Aorta (tissue), 5 donors: ENCODE results near the gene TICAM1. TPM values are rescaled to one million over a fixed set of nuclear protein-coding genes. Genes with fewer than 3 reads are reported as not detected.
"Not testable (repeated sequence)": the region's sequence is repeated elsewhere in the genome, so short reads cannot be mapped to it uniquely, and the experiment has no call there.

Experiments
- ATAC-seq: fragments of 200-7000 bp; cut with Tn5 transposase; one replicate; pipeline ENCODE4 v1.9.1; 2022; ENCODE audit warnings: moderate library complexity; ENCODE audit not compliant: low FRiP score
- DNase-seq, 2 donors: peaks; one replicate each; pipeline ENCODE4 v3.0.0-alpha.2; 2020
- H3K27ac ChIP-seq, 2 donors: one replicate each; pipeline ENCODE4 v1.5.1; 2013; ENCODE audit warnings: low read length in 2 of 2, mild to moderate bottlenecking in 2 of 2, moderate library complexity in 2 of 2, control low read depth in 1 of 2, inconsistent platforms in 1 of 2, low read depth in 1 of 2
- H3K27me3 ChIP-seq, 2 donors: one replicate each; pipeline ENCODE4 v1.6.1; 2013; ENCODE audit warnings: control low read depth in 1 of 2, low read length in 1 of 2, mild to moderate bottlenecking in 1 of 2, moderate library complexity in 1 of 2; ENCODE audit not compliant: insufficient read depth in 2 of 2, control insufficient read depth in 1 of 2
- H3K36me3 ChIP-seq, 2 donors: one replicate each; pipeline ENCODE4 v1.6.1; 2013; ENCODE audit warnings: control low read depth in 1 of 2, low read length in 1 of 2, mild to moderate bottlenecking in 1 of 2; ENCODE audit not compliant: insufficient read depth in 2 of 2, control insufficient read depth in 1 of 2
- H3K4me1 ChIP-seq, 2 donors: one replicate each; pipeline ENCODE4 v1.6.1; 2013; ENCODE audit warnings: low read length in 2 of 2, control low read depth in 1 of 2, mild to moderate bottlenecking in 1 of 2, moderate library complexity in 1 of 2; ENCODE audit not compliant: insufficient read depth in 2 of 2, control insufficient read depth in 1 of 2
- H3K4me3 ChIP-seq, 2 donors: one replicate each; pipeline ENCODE4 v1.5.1; 2013; ENCODE audit warnings: low read length in 2 of 2, control low read depth in 1 of 2, mild to moderate bottlenecking in 1 of 2
- H3K9me3 ChIP-seq: one replicate; pipeline ENCODE4 v1.6.1; 2013; ENCODE audit warnings: mild to moderate bottlenecking, low read length; ENCODE audit not compliant: control insufficient read depth
- WGBS, 2 donors: extraction: QIAGEN DNeasy Blood & Tissue Kit; methylation state at CpG; one replicate each; pipeline ENCODE4 v1.1.7; 2013; 5-methylcytosine and 5-hydroxymethylcytosine counted together
- intact Hi-C, 2 donors: fragments of 100-400 bp; cut with DNase I; formaldehyde crosslinking; loops; one replicate each; pipeline versions ENCODE4 v1.14.2 to v1.15.0; 2022
- polyA plus RNA-seq, 2 donors: library from polyadenylated mRNA; stranded (reverse); fragments of 200-250 nt; gene quantifications; one replicate each; pipeline ENCODE4 v1.2.3, GENCODE V29; 2013
- total RNA-seq, 2 donors: library from RNA; stranded (reverse); fragmentation: NEBNext Ultra II Directional; extraction: Animal tissue kit (Norgen Biotek cat#: 25700); gene quantifications; one replicate each; pipeline ENCODE4 v1.2.1, GENCODE V29; 2021
- donor health status: healthy with polysubstance abuse.
- donor health status: Bipolar disorder and iron deficiency.
- donor health status: DM: no; HTN: no; CAD: no.
- donor health status: DM: no; HTN: no; CAD: no.
- donor health status: DM: yes; HTN: yes; CAD: no.

Gene TICAM1
- total and polyA plus RNA-seq, 4 donors = 6.9 to 18.5 (median 10.9) TPM

- Histone ChIP-seq H3K4me3 (no peak overlapping the region), H3K27ac (no peak overlapping the region), H3K27me3 (no peaks in the 10 kb centered on the region), H3K9me3 (no peaks in the 10 kb centered on the region), H3K4me1 (no peaks in the 10 kb centered on the region), H3K36me3 (peaks cover 0 to 2% of the 10 kb centered on the region in 2 donors)
- ATAC-seq = no peak
- intact Hi-C loops = no loop called here
- 93 to 95% methylated on average over 7 of the region's 7 CpGs for WGBS, 2 donors
- no peak for DNase-seq
Observed at GRCh38 chr19:4849019-4849418, 17.5 kb upstream of the TICAM1 start.

- Histone ChIP-seq H3K27ac (no peak overlapping the region), H3K36me3 (peaks cover 0 to 5% of the 10 kb centered on the region in 2 donors), H3K4me3 (no peak overlapping the region), H3K27me3 (no peaks in the 10 kb centered on the region), H3K9me3 (no peaks in the 10 kb centered on the region), H3K4me1 (no peaks in the 10 kb centered on the region)
- WGBS, 2 donors = 95% methylated on average over 23 of the region's 23 CpGs
- intact Hi-C loops = no loop called here
- no peak for DNase-seq
- no peak for ATAC-seq
Observed at GRCh38 chr19:4847190-4847973, 15.9 kb upstream of the TICAM1 start.

- intact Hi-C loops, H3K36me3 ChIP-seq, ATAC-seq, H3K4me1 ChIP-seq, H3K27ac ChIP-seq, DNase-seq, H3K9me3 ChIP-seq, H3K27me3 ChIP-seq, H3K4me3 ChIP-seq: not testable (repeated sequence)
- 40 to 41% methylated on average over 9 of the region's 9 CpGs for WGBS, 2 donors
Observed at GRCh38 chr19:4845975-4846374, 14.5 kb upstream of the TICAM1 start.

- H3K27ac ChIP-seq = no peak overlapping the region
- H3K27me3 ChIP-seq = no peaks in the 10 kb centered on the region
- intact Hi-C loops = no loop called here
- no peaks in the 10 kb centered on the region for H3K9me3 ChIP-seq
- ATAC-seq = no peak
- DNase-seq = no peak
- H3K4me3 ChIP-seq = no peak overlapping the region
- H3K36me3 ChIP-seq = peaks cover 4 to 5% of the 10 kb centered on the region in 2 donors
- 77 to 81% methylated on average over 10 of the region's 10 CpGs for WGBS, 2 donors
- no peaks in the 10 kb centered on the region for H3K4me1 ChIP-seq
Observed at GRCh38 chr19:4844348-4845179, 13.1 kb upstream of the TICAM1 start.

GRCh38 chr19:4843647-4843965 lies 12.1 kb upstream of the TICAM1 start:
- intact Hi-C loops = no loop called here

GRCh38 chr19:4839192-4839591 lies 7.7 kb upstream of the TICAM1 start:
- H3K4me1 ChIP-seq = no peaks in the 10 kb centered on the region
- H3K4me3 ChIP-seq = no peak overlapping the region
- ATAC-seq = no peak
- intact Hi-C loops = no loop called here
- DNase-seq = no peak
- WGBS, 2 donors = 93 to 97% methylated on average over 17 of the region's 17 CpGs
- H3K27me3 ChIP-seq = no peaks in the 10 kb centered on the region
- H3K36me3 ChIP-seq = peaks cover 6 to 7% of the 10 kb centered on the region in 2 donors
- no peaks in the 10 kb centered on the region for H3K9me3 ChIP-seq
- no peak overlapping the region for H3K27ac ChIP-seq

More at GRCh38 chr19:4843647-4843965, 12.1 kb upstream of the TICAM1 start:
- no peaks in the 10 kb centered on the region for H3K4me1 ChIP-seq
- no peak for ATAC-seq
- no peak overlapping the region for H3K4me3 ChIP-seq
- H3K27me3 ChIP-seq = no peaks in the 10 kb centered on the region
- 95% methylated on average over 6 of the region's 6 CpGs for WGBS, 2 donors
- peaks cover 5 to 7% of the 10 kb centered on the region in 2 donors for H3K36me3 ChIP-seq
- no peak for DNase-seq
- H3K9me3 ChIP-seq = no peaks in the 10 kb centered on the region
- no peak overlapping the region for H3K27ac ChIP-seq

- Histone ChIP-seq H3K27me3 (no peaks in the 10 kb centered on the region), H3K36me3 (no peaks in the 10 kb centered on the region), H3K27ac (no peak overlapping the region), H3K4me3 (no peak overlapping the region), H3K9me3 (no peaks in the 10 kb centered on the region), H3K4me1 (no peaks in the 10 kb centered on the region)
- intact Hi-C loops = no loop called here
- DNase-seq (no peak), ATAC-seq (no peak)
- WGBS, 2 donors = 87 to 89% methylated on average over 5 of the region's 5 CpGs
Observed at GRCh38 chr19:4832776-4833175, 1.3 kb upstream of the TICAM1 start.

GRCh38 chr19:4831979-4832340 lies 448 bp upstream of the TICAM1 start:
- ATAC-seq, H3K36me3 ChIP-seq, H3K4me1 ChIP-seq, DNase-seq, H3K9me3 ChIP-seq, H3K27me3 ChIP-seq: not testable (repeated sequence)
- intact Hi-C loops = loop anchor here in 1 of 2 donors (2.0 kb wide), 1 partner anchor 19 kb away; no protein-coding TSS in a partner anchor
- peak overlapping the region in 1 of 2 donors; percentile 80 for H3K27ac ChIP-seq
- peak overlapping the region; percentile 54 to 89 for H3K4me3 ChIP-seq
- WGBS, 2 donors = 34% methylated on average over 9 of the region's 9 CpGs
